H1 (cell line): ENCODE results near the gene AP5M1. TPM values are rescaled to one million over a fixed set of nuclear protein-coding genes. Genes with fewer than 3 reads are reported as not detected.

Source experiments
- CTCF ChIA-PET: fragments of 300-600 bp; sonication (Branson Sonifier 250); formaldehyde crosslinking; loops from one replicate; lab custom pipeline; 2021; ENCODE audit not compliant: partially characterized antibody; lab: Charles Lee
- POLR2A ChIA-PET: fragments of 300-600 bp; sonication (Branson Sonifier 250); formaldehyde crosslinking; loops from one replicate; lab custom pipeline; 2021; ENCODE audit warnings: inconsistent platforms; ENCODE audit not compliant: partially characterized antibody; lab: Charles Lee
- DNase-seq, 2 experiments: peaks; one replicate each; pipeline versions ENCODE4 v3.0.0 to v3.0.0-alpha.2; 2010 to 2022; ENCODE audit warnings: low spot score in 2 of 2, low read depth in 1 of 2, mixed read lengths in 1 of 2
- FAIRE-seq: peaks from 2 replicates; lab custom pipeline; 2011; peaks lifted over from hg19 to GRCh38; lab: Jason Lieb, UNC
- H2AFZ ChIP-seq: 2 replicates; pipeline ENCODE4 v1.8.1; 2012; ENCODE audit warnings: low read length, inconsistent platforms
- H2AK5ac ChIP-seq: 2 replicates; pipeline ENCODE4 v1.6.1; 2013; ENCODE audit warnings: low read depth, low read length
- H2BK120ac ChIP-seq: replicated peaks from 2 replicates; pipeline ENCODE3; 2013; ENCODE audit warnings: low read depth, low read length, inconsistent platforms
- H2BK12ac ChIP-seq: 2 replicates; pipeline ENCODE4 v1.6.1; 2013; ENCODE audit warnings: low read depth, low read length
- H2BK15ac ChIP-seq: 2 replicates; pipeline ENCODE4 v1.6.1; 2013; ENCODE audit warnings: low read length
- H2BK20ac ChIP-seq: 2 replicates; pipeline ENCODE4 v1.6.1; 2013; ENCODE audit warnings: low read length
- H2BK5ac ChIP-seq: 2 replicates; pipeline ENCODE4 v1.6.1; 2013; ENCODE audit warnings: low read depth, low read length
- H3K14ac ChIP-seq: 2 replicates; pipeline ENCODE4 v1.6.1; 2013; ENCODE audit warnings: inconsistent platforms; ENCODE audit not compliant: insufficient read length
- H3K18ac ChIP-seq: 2 replicates; pipeline ENCODE4 v1.6.1; 2013; ENCODE audit warnings: low read length; ENCODE audit errors: extremely low read depth
- H3K23ac ChIP-seq: 2 replicates; pipeline ENCODE4 v1.6.1; 2013; ENCODE audit warnings: inconsistent platforms; ENCODE audit not compliant: insufficient read length
- H3K23me2 ChIP-seq: 2 replicates; pipeline ENCODE4 v1.6.1; 2013; ENCODE audit warnings: low read depth, low read length
- H3K27ac ChIP-seq: 2 replicates; pipeline ENCODE4 v1.6.1; 2011; ENCODE audit warnings: low read depth, low read length, inconsistent platforms
- H3K27me3 ChIP-seq, 4 experiments: replicated peaks in 1 of 4; 1 replicate in 1 of 4; 2 replicates in 3 of 4; pipeline versions ENCODE4 v1.6.1 to v1.8.1; 2011 to 2013; ENCODE audit warnings: low read length in 3 of 4, mild to moderate bottlenecking in 3 of 4, inconsistent platforms in 2 of 4, mixed read lengths in 2 of 4, moderate library complexity in 1 of 4; ENCODE audit not compliant: control insufficient read depth in 3 of 4, insufficient read depth in 3 of 4; ENCODE audit errors: extremely low read depth in 1 of 4
- H3K36me3 ChIP-seq, 4 experiments: 2 replicates each; pipeline versions ENCODE4 v1.6.1 to v1.8.1; 2011 to 2013; ENCODE audit warnings: mild to moderate bottlenecking in 4 of 4, low read length in 3 of 4, moderate library complexity in 2 of 4, control low read depth in 1 of 4, inconsistent platforms in 1 of 4; ENCODE audit not compliant: insufficient read depth in 4 of 4, control insufficient read depth in 2 of 4
- H3K4ac ChIP-seq: replicated peaks from 2 replicates; pipeline ENCODE3; 2013; ENCODE audit warnings: low read length, low read depth, mixed read lengths, inconsistent platforms; ENCODE audit not compliant: insufficient read length
- H3K4me1 ChIP-seq, 4 experiments: replicated peaks in 1 of 4; 1 replicate in 1 of 4; 2 replicates in 3 of 4; pipeline versions ENCODE4 v1.6.1 to v1.8.1; 2011 to 2013; ENCODE audit warnings: low read length in 3 of 4, inconsistent platforms in 2 of 4, mixed read lengths in 1 of 4; ENCODE audit not compliant: insufficient read depth in 4 of 4, control insufficient read depth in 3 of 4
- H3K4me2 ChIP-seq, 2 experiments: 2 replicates each; pipeline versions ENCODE4 v1.6.1 to v1.8.1; 2011 to 2013; ENCODE audit warnings: low read depth in 2 of 2, low read length in 2 of 2, control low read depth in 1 of 2, inconsistent platforms in 1 of 2, mild to moderate bottlenecking in 1 of 2; ENCODE audit not compliant: insufficient read depth in 1 of 2
- H3K4me3 ChIP-seq, 4 experiments: fragments of 200-600, 300-600 bp in 1 of 4; sonication (generic), shearing (Covaris generic), sonication (Bioruptor Twin) in 1 of 4; 2 replicates each; pipeline versions ENCODE4 v1.5.1 to v1.8.1; 2011 to 2016; ENCODE audit warnings: low read length in 4 of 4, low read depth in 3 of 4, control low read depth in 2 of 4, inconsistent platforms in 2 of 4, mild to moderate bottlenecking in 2 of 4, mixed read lengths in 1 of 4, moderate library complexity in 1 of 4; ENCODE audit not compliant: insufficient read depth in 2 of 4; ENCODE audit errors: extremely low read depth in 1 of 4
- H3K56ac ChIP-seq: replicated peaks from 2 replicates; pipeline ENCODE3; 2013; ENCODE audit warnings: low read depth, mild to moderate bottlenecking, mixed read lengths, low read length, inconsistent platforms; ENCODE audit not compliant: insufficient read length
- H3K79me1 ChIP-seq: 2 replicates; pipeline ENCODE4 v1.6.1; 2013; ENCODE audit warnings: low read depth, low read length, control low read depth
- H3K79me2 ChIP-seq, 2 experiments: 2 replicates each; pipeline versions ENCODE4 v1.6.1 to v1.8.1; 2012 to 2013; ENCODE audit warnings: low read length in 2 of 2, mild to moderate bottlenecking in 2 of 2, inconsistent platforms in 1 of 2; ENCODE audit not compliant: insufficient read depth in 2 of 2, control insufficient read depth in 1 of 2
- H3K9ac ChIP-seq, 4 experiments: replicated peaks in 1 of 4; 1 replicate in 1 of 4; 2 replicates in 3 of 4; pipeline versions ENCODE4 v1.6.1 to v1.8.1; 2011 to 2013; ENCODE audit warnings: low read depth in 3 of 4, low read length in 3 of 4, control low read depth in 2 of 4, mild to moderate bottlenecking in 2 of 4, moderate library complexity in 2 of 4, inconsistent platforms in 1 of 4; ENCODE audit errors: extremely low read depth in 1 of 4
- H3K9me3 ChIP-seq, 2 experiments: 2 replicates each; pipeline versions ENCODE4 v1.6.1 to v1.8.1; 2012 to 2013; ENCODE audit warnings: mild to moderate bottlenecking in 2 of 2, moderate library complexity in 2 of 2, control low read depth in 1 of 2, inconsistent platforms in 1 of 2, low read depth in 1 of 2, low read length in 1 of 2, mixed read lengths in 1 of 2; ENCODE audit not compliant: insufficient read depth in 2 of 2
- H4K20me1 ChIP-seq, 2 experiments: replicated peaks in 1 of 2; 2 replicates each; pipeline versions ENCODE3 to v1.8.1; 2011 to 2013; ENCODE audit warnings: inconsistent platforms in 2 of 2, low read length in 2 of 2, mild to moderate bottlenecking in 1 of 2; ENCODE audit not compliant: insufficient read depth in 2 of 2, control insufficient read depth in 1 of 2
- H4K5ac ChIP-seq: 2 replicates; pipeline ENCODE4 v1.6.1; 2013; ENCODE audit warnings: low read length, low read depth, mixed read lengths, inconsistent platforms; ENCODE audit not compliant: insufficient read length
- H4K8ac ChIP-seq: 2 replicates; pipeline ENCODE4 v1.8.0; 2013; ENCODE audit warnings: mild to moderate bottlenecking, moderate library complexity, low read length, inconsistent platforms; ENCODE audit not compliant: insufficient read depth; ENCODE audit errors: extremely low read depth
- H4K91ac ChIP-seq: replicated peaks from 2 replicates; pipeline ENCODE3; 2013; ENCODE audit warnings: low read length, mixed read lengths, inconsistent platforms; ENCODE audit not compliant: insufficient read length
- ASH2L ChIP-seq: fragments of 200-600, 300-600 bp; sonication (generic); IDR thresholded peaks from one replicate; pipeline ENCODE4 v1.7.1; 2017; ENCODE audit warnings: low read length
- CBX5 ChIP-seq: fragments of 300-800, 300-1000 bp; sonication (generic); IDR thresholded peaks from 2 replicates; pipeline ENCODE4 v1.7.1; 2016; ENCODE audit warnings: antibody characterized with exemption, low read length, low read depth
- CEBPB ChIP-seq: IDR thresholded peaks from 2 replicates; pipeline ENCODE4 v1.6.1; 2012; ENCODE audit warnings: low read depth, low read length
- CHD2 ChIP-seq: IDR thresholded peaks from 2 replicates; pipeline ENCODE4 v1.6.1; 2012; ENCODE audit warnings: low read length, improper control_type of control experiment
- EP300 ChIP-seq, 2 experiments: IDR thresholded peaks; 1 replicate in 1 of 2; 2 replicates in 1 of 2; pipeline ENCODE4 v1.6.1; 2011 to 2012; ENCODE audit warnings: low read depth in 2 of 2, low read length in 2 of 2, mild to moderate bottlenecking in 2 of 2, borderline replicate concordance in 1 of 2, inconsistent platforms in 1 of 2, moderate library complexity in 1 of 2
- EZH2 ChIP-seq: fragments of 200-600 bp; sonication (generic); IDR thresholded peaks from 2 replicates; pipeline ENCODE4 v1.7.1; 2012; ENCODE audit warnings: low read depth, mild to moderate bottlenecking, moderate library complexity, low read length, inconsistent platforms; ENCODE audit not compliant: severe bottlenecking
- GTF2F1 ChIP-seq: IDR thresholded peaks from 2 replicates; pipeline ENCODE4 v1.6.1; 2012; ENCODE audit warnings: low read depth, low read length, improper control_type of control experiment, borderline replicate concordance
- JUND ChIP-seq: IDR thresholded peaks from 2 replicates; pipeline ENCODE4 v1.6.1; 2011; ENCODE audit warnings: mild to moderate bottlenecking, improper control_type of control experiment, low read length
- KDM1A ChIP-seq: fragments of 200-600, 300-600 bp; sonication (generic); IDR thresholded peaks from 2 replicates; pipeline ENCODE4 v1.7.1; 2016; ENCODE audit warnings: mild to moderate bottlenecking, low read length, borderline replicate concordance
- TCF12 ChIP-seq: IDR thresholded peaks from 2 replicates; pipeline ENCODE4 v1.6.1; 2011; ENCODE audit warnings: low read depth, mild to moderate bottlenecking, low read length
- YY1 ChIP-seq: IDR thresholded peaks from 2 replicates; pipeline ENCODE4 v1.6.1; 2011; ENCODE audit warnings: low read depth, mild to moderate bottlenecking, low read length
- ZNF274 ChIP-seq: IDR thresholded peaks from 2 replicates; pipeline ENCODE4 v1.7.0; 2012; ENCODE audit warnings: low read length, borderline replicate concordance; ENCODE audit errors: extremely low read depth
- WGBS, 2 experiments: shearing (Covaris generic) in 1 of 2; methylation state at CpG; one replicate each; pipeline versions ENCODE4 v1.1.6 to v1.1.7; 2013 to 2015; ENCODE audit warnings: low lambda C conversion rate in 2 of 2, mixed read lengths in 2 of 2, inconsistent platforms in 1 of 2, low coverage in 1 of 2, missing lambda C conversion rate in 1 of 2; ENCODE audit not compliant: insufficient replicate concordance in 2 of 2, insufficient coverage in 1 of 2, insufficient read length in 1 of 2; ENCODE audit errors: extremely low coverage in 1 of 2, missing lambda C conversion rate in 1 of 2; 5-methylcytosine and 5-hydroxymethylcytosine counted together
- polyA plus RNA-seq, 7 experiments: library from polyadenylated mRNA; depleted of rRNA in 3 of 7; stranded (reverse) in 5 of 7; unstranded in 2 of 7; fragments of >200 nt in 5 of 7; fragments of 200-250 nt in 2 of 7; gene quantifications; 1 replicate in 5 of 7; 2 replicates in 1 of 7; 4 replicates in 1 of 7; pipeline versions ENCODE4 v1.2.1 to v1.2.3, GENCODE V29; 2011 to 2013; ENCODE audit warnings: missing spikeins in 2 of 7, mixed read lengths in 2 of 7
- total RNA-seq: library from RNA; stranded (reverse); fragmentation: NEBNext Ultra II Directional; extraction: Animal tissue kit (Norgen Biotek cat#: 25700); gene quantifications from 2 replicates; pipeline ENCODE4 v1.2.1, GENCODE V29; 2021
- TF ChIP-seq, protein P1 (sequence below): IDR thresholded peaks from 2 replicates; pipeline ENCODE4 v1.6.1; 2012; ENCODE audit warnings: inconsistent platforms
- TF ChIP-seq, protein P2 (sequence below): IDR thresholded peaks from 2 replicates; pipeline ENCODE4 v1.6.1; 2011; ENCODE audit warnings: low read length, improper control_type of control experiment

Gene AP5M1
- total and polyA plus RNA-seq, 2 of the 8 experiments (the other 6 are each of a cell fraction or from before 2014, with no cell fraction given), result 20.9 to 51.9 TPM

DNA sequence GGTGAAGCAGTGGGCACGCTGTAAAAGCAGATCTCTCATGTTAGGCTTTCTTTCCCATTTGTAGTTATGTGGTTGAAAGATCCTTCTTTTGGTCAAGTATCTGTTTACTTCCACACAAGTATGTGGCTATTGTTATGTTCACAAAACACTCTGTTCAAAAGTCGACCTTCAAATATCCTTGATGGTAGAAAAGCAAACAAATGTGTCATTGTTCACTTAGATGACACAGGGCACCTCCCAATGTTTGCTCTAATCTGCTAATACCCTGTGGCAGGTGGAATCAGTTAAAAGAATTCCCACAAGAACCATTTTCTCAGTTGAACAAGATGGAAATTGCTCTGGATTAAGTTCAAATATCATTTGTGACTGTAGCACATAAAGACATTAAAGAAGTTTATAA is 78.0 kb downstream of the AP5M1 start:
- WGBS, 2 experiments, result 89% methylated on average over 2 of the region's 2 CpGs; no CpG with 5 or more reads in 1 of the 2 experiments
- Histone ChIP-seq H3K79me2 (no peaks in the 10 kb centered on the region), H4K91ac (no peak overlapping the region), H3K4me1 (0 out of 7 replicates have a peak, but pooled peaks cover 0 to 2% (median 0%) of the 10 kb centered on the region in 4 experiments), H2BK12ac (no peak overlapping the region), H3K4ac (no peak overlapping the region), H2BK20ac (no peak overlapping the region), H4K8ac (no peak overlapping the region), H4K20me1 (no peaks in the 10 kb centered on the region), H2BK15ac (no peak overlapping the region), H3K27ac (no peak overlapping the region), H2AK5ac (no peak overlapping the region), H3K79me1 (no peaks in the 10 kb centered on the region), H3K27me3 (peaks cover 0 to 1% (median 0%) of the 10 kb centered on the region in 4 experiments; a peak in 1 of 7 replicates), H3K23ac (no peak overlapping the region), H3K9ac (no peak overlapping the region), H4K5ac (no peak overlapping the region), H3K23me2 (no peaks in the 10 kb centered on the region), H3K4me3 (no peak overlapping the region), H3K4me2 (no peak overlapping the region), H2BK120ac (no peak overlapping the region), H2BK5ac (no peak overlapping the region), H3K36me3 (no peaks in the 10 kb centered on the region; a peak in 1 of 8 replicates), H2AFZ (no peak overlapping the region), H3K56ac (no peak overlapping the region), H3K9me3 (no peaks in the 10 kb centered on the region; a peak in 1 of 4 replicates), H3K18ac (no peak overlapping the region), H3K14ac (no peak overlapping the region)
- POLR2A ChIA-PET, result no interaction called here
- CTCF ChIA-PET, result interaction anchor here (0.6 kb wide), 1 partner anchor 51 kb away, joined by 3 read pairs; no protein-coding TSS in a partner anchor
- FAIRE-seq, result peak; percentile 7
- no peak for DNase-seq
- TF ChIP-seq KDM1A, result no peak
- TF ChIP-seq, protein P1, sequence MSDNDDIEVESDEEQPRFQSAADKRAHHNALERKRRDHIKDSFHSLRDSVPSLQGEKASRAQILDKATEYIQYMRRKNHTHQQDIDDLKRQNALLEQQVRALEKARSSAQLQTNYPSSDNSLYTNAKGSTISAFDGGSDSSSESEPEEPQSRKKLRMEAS, result no peak
- TF ChIP-seq ZNF274, result no peak
- no peak for TF ChIP-seq CHD2
- TF ChIP-seq YY1, result no peak
- TF ChIP-seq CBX5, result no peak
- no peak for TF ChIP-seq JUND
- TF ChIP-seq CEBPB, result no peak
- TF ChIP-seq EP300 (IDR thresholded peaks at IDR 0.05; ENCODE audit: borderline replicate concordance in 1 of 2, low read depth in 2 of 2, low read length in 2 of 2), result no peak
- TF ChIP-seq TCF12, result no peak
- no peak for TF ChIP-seq EZH2
- TF ChIP-seq ASH2L, result no peak
- TF ChIP-seq, protein P2, sequence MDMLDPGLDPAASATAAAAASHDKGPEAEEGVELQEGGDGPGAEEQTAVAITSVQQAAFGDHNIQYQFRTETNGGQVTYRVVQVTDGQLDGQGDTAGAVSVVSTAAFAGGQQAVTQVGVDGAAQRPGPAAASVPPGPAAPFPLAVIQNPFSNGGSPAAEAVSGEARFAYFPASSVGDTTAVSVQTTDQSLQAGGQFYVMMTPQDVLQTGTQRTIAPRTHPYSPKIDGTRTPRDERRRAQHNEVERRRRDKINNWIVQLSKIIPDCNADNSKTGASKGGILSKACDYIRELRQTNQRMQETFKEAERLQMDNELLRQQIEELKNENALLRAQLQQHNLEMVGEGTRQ, result no peak
- TF ChIP-seq GTF2F1, result no peak
